ENCODE results near the gene RPS18.

Gene RPS18

DNA sequence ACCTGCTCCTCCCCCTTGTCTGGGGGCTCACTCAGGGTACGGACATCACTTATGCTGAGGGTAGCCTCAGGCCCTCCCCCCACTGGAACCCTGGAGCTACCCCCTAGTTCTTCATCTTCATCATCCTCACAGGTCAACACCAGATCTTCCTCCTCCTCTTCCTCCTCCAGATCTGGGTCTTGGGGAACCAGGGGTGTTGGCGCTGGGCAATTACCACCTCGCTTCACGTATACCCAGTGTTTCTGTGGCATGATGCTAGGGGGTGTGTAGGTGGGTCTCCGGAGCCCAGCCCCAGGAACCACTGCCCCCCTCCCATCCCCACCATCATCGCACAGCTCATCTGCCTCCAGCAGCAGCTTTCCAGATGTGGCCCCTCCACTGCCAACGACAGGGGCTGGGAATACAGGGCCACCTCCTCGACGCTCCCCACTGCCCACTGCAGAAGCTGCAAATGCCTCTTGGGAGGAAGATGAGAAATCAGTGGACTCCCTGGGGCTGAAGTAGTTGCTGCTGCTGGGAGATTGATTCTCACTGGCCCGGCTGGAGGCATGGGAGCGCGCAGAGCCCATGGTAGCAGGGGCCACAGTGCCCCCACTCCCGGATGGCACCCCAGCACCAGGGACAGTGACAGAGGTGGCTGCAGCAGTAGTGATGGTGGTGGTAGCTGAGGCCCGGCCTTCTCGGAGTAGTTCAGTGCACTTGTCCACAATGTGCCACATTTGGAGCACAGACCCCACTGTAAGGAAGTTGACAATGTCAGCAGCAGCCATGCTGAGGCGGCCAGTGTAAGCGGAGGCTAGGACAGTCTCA is 44.1 kb downstream of the RPS18 start:
- DNase-seq, result no peak

DNA sequence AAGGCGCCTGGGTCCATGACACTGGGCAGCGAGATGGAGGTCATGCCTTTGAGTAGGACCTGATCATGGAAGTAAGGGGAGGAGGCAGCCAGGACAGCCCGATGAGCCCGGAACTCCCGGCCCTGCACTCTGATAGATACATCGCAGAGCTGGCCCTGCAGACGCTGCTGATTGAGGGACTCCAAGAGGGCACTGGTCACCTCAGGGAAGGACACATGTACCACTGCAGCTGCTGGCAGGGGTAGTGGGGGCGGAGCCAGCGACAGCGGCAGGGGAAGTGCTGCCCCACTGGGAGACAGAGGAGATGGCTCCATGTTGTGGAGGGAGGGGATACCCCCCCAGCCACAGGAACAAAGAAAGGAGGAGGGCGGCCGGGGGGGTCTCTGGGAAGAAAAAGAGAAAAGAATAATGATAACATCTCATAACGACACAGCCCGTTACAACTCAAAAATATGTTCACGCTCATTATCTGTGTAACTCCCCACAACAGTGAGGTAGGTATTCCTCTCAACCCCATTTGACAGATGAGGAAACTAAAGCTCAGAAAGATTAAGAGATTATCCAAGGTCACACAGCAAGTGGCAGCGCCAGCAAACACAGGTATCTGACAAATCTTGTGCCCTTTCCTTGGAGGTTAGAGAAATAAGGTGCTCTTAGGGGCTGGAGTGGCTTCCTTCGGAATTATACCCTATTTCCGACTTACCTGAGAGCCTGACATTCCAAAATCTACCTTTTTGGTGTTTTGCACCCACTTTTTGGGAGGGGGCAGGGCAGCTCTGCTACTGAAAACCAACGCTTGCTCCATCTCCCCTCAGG is 44.9 kb downstream of the RPS18 start:
- no peak for DNase-seq

DNA sequence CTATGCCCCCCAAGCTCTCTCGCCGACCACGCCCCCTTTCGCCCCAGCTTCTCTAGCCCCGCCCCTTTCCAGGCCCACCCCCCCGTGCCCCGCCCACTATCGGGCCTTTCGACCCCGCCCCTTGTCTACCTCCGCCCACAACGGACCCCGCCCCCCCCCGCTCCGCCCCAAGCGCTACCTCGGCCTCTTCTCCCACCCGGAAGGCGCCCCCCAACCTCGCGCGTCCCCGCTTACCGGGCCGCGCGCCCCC is 45.5 kb downstream of the RPS18 start:
- DNase-seq, result no peak

DNA sequence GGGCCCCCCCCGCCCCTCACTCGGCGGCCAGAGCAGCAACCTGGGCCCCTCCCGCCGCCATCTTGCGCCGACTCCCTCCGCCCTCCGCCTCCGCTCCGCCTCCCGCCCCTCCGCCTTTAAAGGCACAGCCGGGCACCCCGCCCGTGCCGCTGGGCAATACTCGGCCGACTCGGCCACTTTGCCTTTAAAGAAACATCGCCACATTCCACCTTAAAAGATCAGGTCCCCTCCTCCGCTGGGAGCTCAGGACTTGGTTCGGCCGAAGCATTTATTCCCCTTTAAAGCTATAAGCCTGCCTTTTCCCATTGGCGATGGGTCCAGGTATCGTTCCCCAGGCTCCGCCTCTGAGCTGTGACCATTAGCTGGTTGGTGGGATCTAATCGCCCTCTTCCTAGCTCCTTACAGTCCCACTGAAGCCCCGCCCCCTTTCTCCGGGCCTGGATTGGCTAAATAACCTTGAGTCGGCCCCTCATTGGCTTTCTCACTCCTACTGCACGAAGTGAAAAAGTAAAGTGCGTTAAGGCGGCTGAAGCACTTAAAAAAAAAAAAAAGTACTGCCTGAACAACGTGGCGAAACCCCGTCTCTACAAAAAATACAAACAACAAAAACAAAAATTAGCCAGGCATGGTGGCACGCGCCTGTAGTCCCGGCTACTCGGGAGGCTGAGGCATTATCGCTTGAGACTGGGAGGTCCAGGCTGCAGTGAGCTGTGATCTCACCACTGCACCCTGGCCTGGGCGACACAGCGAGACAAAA is 46.0 kb downstream of the RPS18 start, which contains the start of gene ZBTB22:
Gene ZBTB22, minus strand, starts transcription at position 76 of the 757 bp plus-strand sequence. CDS start 828 bp downstream, outside the sequence.
- peak; percentile 96 for DNase-seq

DNA sequence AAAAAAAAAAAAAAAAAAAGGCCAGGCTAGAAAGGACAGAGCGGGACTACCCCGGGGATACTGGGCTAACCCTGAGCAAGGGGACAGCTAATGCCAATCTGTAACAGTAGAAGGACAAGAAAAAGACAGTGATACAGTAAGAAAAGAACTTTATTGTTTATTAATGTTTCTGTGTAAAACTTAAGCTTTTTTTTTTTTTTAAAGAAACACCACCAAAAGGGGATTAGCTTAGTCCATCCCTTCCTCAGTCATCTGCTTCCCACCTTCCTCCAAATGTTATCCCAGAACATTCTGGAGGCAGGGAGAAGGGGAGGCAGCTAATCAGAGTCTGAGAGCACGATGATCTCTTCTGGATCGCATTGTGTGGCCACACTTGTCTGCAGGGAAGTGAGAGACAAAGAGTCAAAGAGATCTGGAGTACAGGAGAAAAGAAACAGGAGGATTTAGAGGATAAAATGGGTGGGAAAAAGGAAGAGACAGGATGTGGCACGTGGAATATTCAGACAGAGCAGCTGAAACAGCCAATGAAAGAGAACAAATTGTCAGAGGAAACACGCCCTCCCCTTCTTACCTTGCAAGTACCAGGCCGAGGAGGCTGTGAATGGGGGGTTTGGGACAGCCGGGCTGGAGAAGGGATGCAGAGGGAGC is 46.7 kb downstream of the RPS18 start:
- DNase-seq, result no peak

DNA sequence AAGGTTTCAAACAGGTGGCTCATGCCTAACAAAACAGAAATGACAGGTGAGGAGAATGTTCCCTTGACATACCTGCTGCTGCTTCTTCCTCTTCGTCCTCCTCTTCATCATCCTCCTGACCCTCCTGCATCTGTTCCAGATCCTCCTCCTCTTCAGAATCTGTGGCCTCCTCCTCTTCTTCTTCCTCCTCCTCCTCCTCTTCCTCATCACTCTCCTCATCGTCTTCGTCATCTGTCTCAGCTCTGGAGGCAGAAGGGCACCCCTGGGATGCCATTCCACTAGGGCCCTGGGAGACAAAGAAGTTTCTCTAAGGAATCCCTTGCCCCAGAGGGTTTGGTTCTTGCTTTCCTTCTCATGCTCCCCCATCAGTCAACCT is 48.1 kb downstream of the RPS18 start:
- no peak for DNase-seq

DNA sequence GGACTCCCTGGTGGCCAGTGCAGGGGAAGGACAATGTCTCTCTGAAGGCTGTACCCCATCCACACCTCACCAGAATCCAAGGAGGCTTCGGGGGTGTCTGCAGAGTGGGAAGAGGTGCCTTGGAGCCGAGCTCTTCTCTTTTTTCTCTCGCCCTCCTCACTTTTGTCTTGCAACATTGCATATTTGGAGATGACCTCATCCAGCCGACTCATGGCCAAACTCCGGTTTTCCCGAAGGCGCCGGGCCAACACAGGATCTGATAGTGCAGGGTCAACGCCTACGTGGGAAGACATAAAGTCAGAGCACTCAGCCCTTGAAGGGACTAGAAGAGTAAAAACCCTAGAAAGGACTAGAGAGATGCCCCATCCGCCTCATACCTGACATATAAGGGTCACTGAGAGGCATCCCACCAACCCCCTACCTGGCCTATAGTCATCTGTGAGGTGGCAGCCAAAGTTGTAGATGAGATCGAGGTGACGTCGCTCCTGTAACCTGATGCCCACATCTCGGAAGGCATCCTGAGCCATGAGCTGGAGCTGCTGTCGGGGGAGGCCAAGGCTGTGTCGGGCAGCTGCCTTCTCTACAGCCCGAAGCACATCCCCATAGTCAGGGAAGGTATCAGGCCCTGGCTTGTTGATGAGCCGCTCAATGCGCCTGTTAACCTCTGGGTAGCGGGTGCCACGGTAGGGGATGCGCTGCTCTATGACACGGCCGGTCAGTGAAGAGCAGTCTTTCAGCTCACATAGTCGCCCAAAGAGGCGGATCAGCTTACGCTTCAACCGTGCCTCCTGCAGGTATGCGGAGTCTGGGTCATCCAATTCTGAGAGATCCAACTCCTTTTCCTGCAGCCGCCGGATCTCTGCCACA is 48.7 kb downstream of the RPS18 start:
- DNase-seq, result no peak

DNA sequence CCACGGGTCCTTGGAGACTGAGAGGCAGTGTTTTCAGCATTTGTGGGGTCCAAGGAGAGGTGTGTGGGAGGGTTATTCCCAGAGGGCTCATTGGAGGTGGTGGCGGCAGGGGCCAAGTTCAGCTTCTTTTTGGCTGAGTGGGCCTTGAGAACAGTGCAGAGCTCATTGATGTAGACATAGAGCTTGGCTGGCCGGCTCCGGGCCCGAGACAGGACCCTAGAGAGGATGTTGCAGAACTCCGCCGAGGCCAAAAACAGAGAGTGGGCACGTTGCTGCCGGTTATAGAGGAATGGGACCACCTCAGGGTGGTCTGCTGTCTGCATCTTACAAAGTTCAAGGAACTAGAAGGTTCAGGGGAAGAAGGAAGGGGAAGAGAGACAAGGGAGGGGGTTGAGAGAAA is 49.4 kb downstream of the RPS18 start:
- no peak for DNase-seq

DNA sequence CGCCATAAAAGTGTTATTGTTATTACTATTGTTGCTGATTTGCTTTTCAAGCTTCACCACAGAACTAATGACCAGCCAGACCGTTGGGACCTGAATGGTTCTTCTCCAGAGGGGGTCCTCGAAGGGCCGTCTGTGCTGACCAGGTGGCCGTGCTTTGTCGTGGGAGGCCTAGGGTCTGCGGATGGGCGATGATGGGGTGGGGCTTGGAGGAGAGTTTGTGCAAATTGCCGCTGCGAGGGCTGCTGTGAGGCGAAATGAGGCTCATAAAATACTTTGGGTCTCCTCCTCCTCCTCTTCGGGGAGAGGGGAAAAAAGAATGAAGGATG is 51.7 kb downstream of the RPS18 start:
- no peak for DNase-seq

DNA sequence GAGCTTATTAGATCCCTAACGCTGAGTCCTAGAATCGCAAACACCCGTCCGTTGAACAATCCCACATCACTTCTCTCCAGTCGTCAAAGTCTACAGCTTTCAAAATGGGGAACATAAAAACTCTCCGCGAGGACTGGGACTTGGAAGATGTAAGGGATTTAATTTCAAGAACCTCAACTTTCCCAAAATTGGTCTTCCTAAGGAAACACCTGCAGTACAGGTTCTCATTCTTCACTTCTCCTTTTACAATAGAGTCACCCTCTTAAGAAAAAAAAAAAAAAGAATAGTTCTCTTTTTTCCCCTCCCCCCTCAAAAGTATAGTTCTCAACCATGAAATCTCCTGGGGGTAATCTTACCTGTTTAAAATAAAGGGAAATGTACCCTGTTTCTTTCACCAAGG is 52.2 kb downstream of the RPS18 start:
- no peak for DNase-seq
